Prostate gland (tissue), 2 donors: Measurements from ENCODE around the gene CCDC158. TPM values are rescaled to one million over a fixed set of nuclear protein-coding genes. Genes with fewer than 3 reads are reported as not detected.

Experiments
- DNase-seq: peaks from one replicate; pipeline ENCODE4 v3.0.0-alpha.2; 2019; ENCODE audit warnings: low spot score
- H3K27ac ChIP-seq, 2 donors: fragments of 200-600 bp; sonication (generic); 2 replicates each; pipeline ENCODE4 v1.5.1; 2017 to 2019
- H3K27me3 ChIP-seq: fragments of 200-600 bp; sonication (generic); replicated peaks from 2 replicates; pipeline ENCODE4 v1.5.1; 2019; ENCODE audit not compliant: insufficient read depth
- H3K36me3 ChIP-seq, 2 donors: fragments of 200-600 bp; sonication (generic); 1 replicate in 1 of 2; 2 replicates in 1 of 2; pipeline versions ENCODE4 v1.5.1 to v1.8.1; 2017 to 2019
- H3K4me1 ChIP-seq: fragments of 200-600 bp; sonication (generic); replicated peaks from 2 replicates; pipeline ENCODE4 v1.5.1; 2019
- H3K4me3 ChIP-seq, 2 donors: fragments of 200-600 bp; sonication (generic); 2 replicates each; pipeline ENCODE4 v1.5.1; 2017 to 2019
- H3K9me3 ChIP-seq: fragments of 200-600 bp; sonication (generic); 2 replicates; pipeline ENCODE4 v1.5.1; 2017
- POLR2A ChIP-seq: fragments of 450-650 bp; IDR thresholded peaks from one replicate; pipeline ENCODE4 v1.6.1; 2016; ENCODE audit warnings: antibody characterized with exemption, mild to moderate bottlenecking
- POLR2AphosphoS5 ChIP-seq: sonication (generic); formaldehyde crosslinking; IDR thresholded peaks from one replicate; pipeline ENCODE4 v1.6.1; 2017; ENCODE audit warnings: antibody characterized with exemption
- WGBS: methylation state at CpG from one replicate; pipeline ENCODE4 v1.1.5; 2018; 5-methylcytosine and 5-hydroxymethylcytosine counted together
- intact Hi-C: fragments of 100-400 bp; cut with DNase I; formaldehyde crosslinking; loops from one replicate; pipeline ENCODE4 v1.14.2; 2022
- small RNA-seq, 2 donors: library from RNA; depleted of rRNA; stranded (forward); fragments of <200 nt; gene quantifications; one replicate each; pipeline ENCODE3, GENCODE V24; 2016
- total RNA-seq, 2 donors: library from RNA; depleted of rRNA; stranded (reverse); fragments of >200 nt; gene quantifications; one replicate each; pipeline ENCODE4 v1.1.0, GENCODE V29; 2016
- TF ChIP-seq, protein P1 (sequence below), 4 experiments: fragments of 200-600 bp in 2 of 4; fragments of 450-650 bp in 2 of 4; sonication (generic) in 2 of 4; IDR thresholded peaks; 1 replicate in 3 of 4; 2 replicates in 1 of 4; pipeline ENCODE4 v1.5.1; 2016 to 2019; ENCODE audit warnings: antibody characterized with exemption in 4 of 4, mild to moderate bottlenecking in 2 of 4, moderate library complexity in 2 of 4

The CCDC158 gene
- total RNA-seq, 2 donors from 2014 or later, result 4.9 TPM; not detected in 1

DNA sequence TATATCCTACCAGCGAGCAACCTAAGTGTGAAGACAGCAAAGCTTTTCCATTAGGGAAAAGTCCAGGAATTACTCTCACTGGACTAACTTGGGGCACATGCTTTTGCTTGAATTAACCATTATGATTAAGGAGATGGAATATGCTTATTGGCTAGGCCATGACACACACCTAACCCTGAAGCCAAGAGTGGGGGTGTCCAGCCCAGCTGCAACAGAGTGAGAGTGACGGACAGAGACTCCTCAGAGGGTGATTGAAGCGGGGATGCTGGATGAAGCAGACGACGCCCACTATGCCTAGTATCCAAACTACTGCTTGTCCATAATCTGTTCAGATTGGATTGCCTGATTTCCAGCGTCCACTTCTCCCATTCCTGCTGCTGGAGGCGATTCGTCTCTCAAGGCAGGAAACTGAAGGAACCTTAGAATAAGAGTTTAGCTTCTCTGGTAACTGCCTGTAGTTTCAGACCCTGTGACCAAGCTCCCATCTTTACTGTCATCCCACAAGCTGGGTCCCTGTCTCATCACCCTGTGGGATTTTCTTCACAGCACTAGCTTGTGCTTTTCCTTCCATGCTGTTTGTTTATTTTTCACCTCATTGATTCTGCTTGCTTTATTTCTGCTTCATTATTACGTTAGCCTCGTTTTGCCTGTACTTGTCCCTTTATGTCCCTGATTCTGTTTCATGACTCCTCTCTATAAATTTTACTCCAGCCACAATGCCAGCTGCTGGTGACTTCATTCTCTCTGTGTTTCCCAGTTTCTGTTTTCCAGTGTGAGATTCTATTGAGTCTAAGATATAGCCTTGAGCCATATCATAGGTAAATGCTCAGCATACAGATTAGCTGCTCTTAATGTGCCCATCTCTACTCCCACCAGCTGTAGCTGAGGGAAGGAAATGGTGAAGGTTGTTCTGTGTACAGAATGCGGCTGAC, 150.4 kb downstream of the CCDC158 start:
- peak; percentile 19 for DNase-seq
- no peaks in the 10 kb centered on the region for H3K9me3 ChIP-seq
- no peak overlapping the region for H3K4me3 ChIP-seq
- H3K36me3 ChIP-seq, result no peaks in the 10 kb centered on the region
- no peaks in the 10 kb centered on the region for H3K4me1 ChIP-seq
- TF ChIP-seq POLR2AphosphoS5, result peak; percentile 53
- no peak for TF ChIP-seq POLR2A
- TF ChIP-seq, protein P1, sequence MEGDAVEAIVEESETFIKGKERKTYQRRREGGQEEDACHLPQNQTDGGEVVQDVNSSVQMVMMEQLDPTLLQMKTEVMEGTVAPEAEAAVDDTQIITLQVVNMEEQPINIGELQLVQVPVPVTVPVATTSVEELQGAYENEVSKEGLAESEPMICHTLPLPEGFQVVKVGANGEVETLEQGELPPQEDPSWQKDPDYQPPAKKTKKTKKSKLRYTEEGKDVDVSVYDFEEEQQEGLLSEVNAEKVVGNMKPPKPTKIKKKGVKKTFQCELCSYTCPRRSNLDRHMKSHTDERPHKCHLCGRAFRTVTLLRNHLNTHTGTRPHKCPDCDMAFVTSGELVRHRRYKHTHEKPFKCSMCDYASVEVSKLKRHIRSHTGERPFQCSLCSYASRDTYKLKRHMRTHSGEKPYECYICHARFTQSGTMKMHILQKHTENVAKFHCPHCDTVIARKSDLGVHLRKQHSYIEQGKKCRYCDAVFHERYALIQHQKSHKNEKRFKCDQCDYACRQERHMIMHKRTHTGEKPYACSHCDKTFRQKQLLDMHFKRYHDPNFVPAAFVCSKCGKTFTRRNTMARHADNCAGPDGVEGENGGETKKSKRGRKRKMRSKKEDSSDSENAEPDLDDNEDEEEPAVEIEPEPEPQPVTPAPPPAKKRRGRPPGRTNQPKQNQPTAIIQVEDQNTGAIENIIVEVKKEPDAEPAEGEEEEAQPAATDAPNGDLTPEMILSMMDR (IDR thresholded peaks at IDR 0.05), result no peak
- 60% methylated on average over 11 of the region's 11 CpGs for WGBS
- peak overlapping the region in 1 of 2 donors; percentile 42 for H3K27ac ChIP-seq
- H3K27me3 ChIP-seq, result no peaks in the 10 kb centered on the region
- intact Hi-C loops, result no loop called here

DNA sequence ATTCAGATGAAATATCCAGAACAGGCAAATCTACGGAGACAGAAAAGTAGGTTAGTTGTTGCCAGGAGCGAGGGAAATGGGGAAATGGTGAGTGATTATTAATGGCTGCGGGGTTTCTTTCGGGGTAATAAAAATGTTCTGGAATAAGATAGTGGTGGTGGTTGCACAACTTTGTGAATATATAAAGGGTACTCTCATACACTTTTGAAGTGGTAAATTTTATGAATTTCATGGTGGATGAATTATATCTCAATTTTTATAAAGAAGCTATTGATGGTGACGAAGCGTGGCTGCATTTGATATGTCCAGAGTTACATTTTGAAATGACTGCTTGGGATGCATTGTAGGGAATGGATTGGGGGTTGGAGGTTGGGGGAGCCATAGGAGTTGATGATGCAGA, 153.1 kb downstream of the CCDC158 start:
- Histone ChIP-seq H3K27me3 (no peaks in the 10 kb centered on the region), H3K4me1 (no peaks in the 10 kb centered on the region), H3K4me3 (no peak overlapping the region), H3K36me3 (no peaks in the 10 kb centered on the region), H3K9me3 (no peaks in the 10 kb centered on the region), H3K27ac (no peak overlapping the region)
- DNase-seq, result no peak
- intact Hi-C loops, result no loop called here
- 96% methylated on average over 6 of the region's 6 CpGs for WGBS
- no peak for TF ChIP-seq POLR2AphosphoS5
- no peak for TF ChIP-seq POLR2A
- TF ChIP-seq, protein P1 (IDR thresholded peaks at IDR 0.05), result no peak

GRCh38 chr4:76266627-76267026, 154.3 kb downstream of the CCDC158 start:
- no peaks in the 10 kb centered on the region for H3K36me3 ChIP-seq
- no peaks in the 10 kb centered on the region for H3K9me3 ChIP-seq
- intact Hi-C loops, result no loop called here
- TF ChIP-seq POLR2AphosphoS5 (no peak), POLR2A (no peak)
- TF ChIP-seq, protein P1 (IDR thresholded peaks at IDR 0.05), result no peak
- 60% methylated on average over 3 of the region's 3 CpGs for WGBS
- no peaks in the 10 kb centered on the region for H3K27me3 ChIP-seq
- H3K4me3 ChIP-seq, result no peak overlapping the region
- DNase-seq, result no peak
- no peaks in the 10 kb centered on the region for H3K4me1 ChIP-seq
- H3K27ac ChIP-seq, result no peak overlapping the region

GRCh38 chr4:76265631-76266218, 155.2 kb downstream of the CCDC158 start:
- TF ChIP-seq POLR2AphosphoS5, result no peak
- TF ChIP-seq, protein P1 (IDR thresholded peaks at IDR 0.05), result no peak
- TF ChIP-seq POLR2A, result no peak
- Histone ChIP-seq H3K27ac (no peak overlapping the region), H3K36me3 (no peaks in the 10 kb centered on the region), H3K4me1 (no peaks in the 10 kb centered on the region), H3K9me3 (no peaks in the 10 kb centered on the region), H3K4me3 (no peak overlapping the region), H3K27me3 (no peaks in the 10 kb centered on the region)
- DNase-seq, result no peak
- intact Hi-C loops, result no loop called here
- WGBS, result 90% methylated on average over 6 of the region's 6 CpGs

Small RNA genes lying within 50 kb of the gene (small RNA-seq; reads per million reads assigned to genes)
- 0 reads per million in 2 donors for gene RF00278
- gene RNU6-1000P, result 0 reads per million in 2 donors

Other genes with a start within 250 kb of the CCDC158 start
- gene SCARB2, start 207.3 kb downstream of the CCDC158 start, total RNA-seq, result 100 to 1,000 TPM; 169 to 392 TPM
- gene FAM47E, start 169.4 kb downstream of the CCDC158 start, total RNA-seq, result 10 to 100 TPM; 12.3 to 15.1 TPM
- 1 to 10 TPM; 2.4 to 7.1 TPM for gene STBD1, start 114.4 kb downstream of the CCDC158 start, total RNA-seq
- gene SHROOM3, start 14.1 kb upstream of the CCDC158 start, total RNA-seq, result 100 to 1,000 TPM; 107 to 137 TPM